Activated CD4-positive, alpha-beta T cell treated with anti-CD3 and anti-CD28 coated beads for 36 hours (primary cell): ENCODE measurements around the gene FHOD3. TPM values are rescaled to one million over a fixed set of nuclear protein-coding genes. Genes with fewer than 3 reads are reported as not detected.

Experiments
- ATAC-seq: fragments of 200-7000 bp; cut with Tn5 transposase; one replicate; pipeline ENCODE4 v1.10.0; 2021; ENCODE audit warnings: mild to moderate bottlenecking, moderate library complexity
- CTCF ChIA-PET: fragments of 350-600 bp; sonication (Branson Sonifier 250); formaldehyde crosslinking; loops from one replicate; lab custom pipeline; 2021; ENCODE audit warnings: antibody characterized with exemption; lab: Charles Lee
- POLR2A ChIA-PET: fragments of 350-600 bp; sonication (Branson Sonifier 250); formaldehyde crosslinking; loops from one replicate; lab custom pipeline; 2021; ENCODE audit warnings: antibody characterized with exemption, inconsistent platforms; lab: Charles Lee
- DNase-seq: peaks from one replicate; pipeline ENCODE4 v3.0.0-alpha.2; 2020
- H3K27ac Mint-ChIP-seq: one replicate; pipeline ENCODE4 v1.8.0; 2021; ENCODE audit warnings: mixed read lengths
- H3K27me3 Mint-ChIP-seq: one replicate; pipeline ENCODE4 v1.8.0; 2021; ENCODE audit warnings: mixed read lengths
- H3K36me3 Mint-ChIP-seq: one replicate; pipeline ENCODE4 v1.8.0; 2021; ENCODE audit warnings: low read depth, mixed read lengths
- H3K4me1 Mint-ChIP-seq: one replicate; pipeline ENCODE4 v1.8.0; 2021; ENCODE audit warnings: mixed read lengths
- H3K4me3 Mint-ChIP-seq: one replicate; pipeline ENCODE4 v1.8.0; 2021; ENCODE audit warnings: mild to moderate bottlenecking, moderate library complexity, mixed read lengths
- H3K9me3 Mint-ChIP-seq: one replicate; pipeline ENCODE4 v1.8.0; 2021; ENCODE audit warnings: low read depth, mixed read lengths
- intact Hi-C, 2 experiments: fragments of 100-400 bp; cut with DNase I in 1 of 2; cut with micrococcal nuclease in 1 of 2; formaldehyde crosslinking; loops; one replicate each; pipeline versions ENCODE4 v1.14.2 to v1.15.1; 2022 to 2024; cut with DNase I, micrococcal nuclease
- total RNA-seq, 2 experiments: library from RNA; stranded (reverse); gene quantifications; one replicate each; pipeline ENCODE4 v1.2.3, GENCODE V29; 2021

FHOD3 gene
- total RNA-seq, 2 experiments from 2014 or later, result not detected

DNA sequence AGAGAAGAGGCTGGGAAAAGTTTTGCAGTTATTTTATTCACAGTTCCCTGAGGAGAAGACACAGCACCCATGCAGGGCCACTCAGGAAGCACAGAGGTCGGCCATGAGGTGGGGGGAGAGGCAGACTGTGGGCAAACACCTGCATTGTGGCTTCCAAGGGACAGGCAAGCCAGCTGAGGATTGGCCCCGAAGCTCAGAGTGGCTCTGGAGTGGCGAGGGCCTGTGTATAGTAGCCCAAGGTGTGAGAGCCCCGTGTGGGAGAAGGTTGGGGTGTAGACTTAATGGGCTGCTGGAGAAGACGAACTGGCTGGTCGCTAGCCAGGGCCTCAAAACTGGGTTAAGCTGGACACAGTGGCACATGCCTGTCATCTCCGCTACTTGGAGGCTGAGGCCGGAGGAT, 218.7 kb downstream of the FHOD3 start:
- no peaks in the 10 kb centered on the region for H3K4me1 Mint-ChIP-seq
- H3K27me3 Mint-ChIP-seq, result peaks cover 5% of the 10 kb centered on the region
- POLR2A ChIA-PET, result no interaction called here
- CTCF ChIA-PET, result no interaction called here
- no peaks in the 10 kb centered on the region for H3K36me3 Mint-ChIP-seq
- no peak overlapping the region for H3K4me3 Mint-ChIP-seq
- H3K27ac Mint-ChIP-seq, result no peak overlapping the region
- intact Hi-C loops, result no loop called here
- no peaks in the 10 kb centered on the region for H3K9me3 Mint-ChIP-seq
- DNase-seq (no peak), ATAC-seq (no peak)

DNA sequence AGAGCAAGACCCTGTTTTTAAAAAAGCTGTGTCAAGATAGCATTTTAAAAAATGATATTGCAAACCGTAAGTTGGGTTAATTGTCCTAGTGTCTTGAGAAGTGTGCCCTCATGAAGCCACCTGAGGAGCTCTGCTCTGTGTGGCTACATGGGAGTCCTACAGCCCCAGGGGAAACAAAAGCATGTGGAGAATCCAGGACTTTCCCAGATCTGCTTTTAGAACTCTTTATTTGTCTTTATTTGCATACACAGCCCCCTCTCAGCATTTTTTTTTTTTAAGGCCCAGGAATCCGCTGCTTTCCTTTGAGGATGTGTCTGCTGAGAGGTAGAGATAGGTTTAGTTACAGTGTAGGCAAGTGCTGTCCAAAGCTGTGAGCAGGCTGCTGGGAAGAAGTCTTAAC, 219.2 kb downstream of the FHOD3 start:
- Mint-ChIP-seq H3K4me3 (no peak overlapping the region), H3K27me3 (peaks cover 5% of the 10 kb centered on the region), H3K27ac (no peak overlapping the region), H3K36me3 (no peaks in the 10 kb centered on the region), H3K4me1 (no peaks in the 10 kb centered on the region), H3K9me3 (no peaks in the 10 kb centered on the region)
- ChIA-PET CTCF (no interaction called here), POLR2A (no interaction called here)
- DNase-seq, result no peak
- ATAC-seq, result no peak
- intact Hi-C loops, result no loop called here

DNA sequence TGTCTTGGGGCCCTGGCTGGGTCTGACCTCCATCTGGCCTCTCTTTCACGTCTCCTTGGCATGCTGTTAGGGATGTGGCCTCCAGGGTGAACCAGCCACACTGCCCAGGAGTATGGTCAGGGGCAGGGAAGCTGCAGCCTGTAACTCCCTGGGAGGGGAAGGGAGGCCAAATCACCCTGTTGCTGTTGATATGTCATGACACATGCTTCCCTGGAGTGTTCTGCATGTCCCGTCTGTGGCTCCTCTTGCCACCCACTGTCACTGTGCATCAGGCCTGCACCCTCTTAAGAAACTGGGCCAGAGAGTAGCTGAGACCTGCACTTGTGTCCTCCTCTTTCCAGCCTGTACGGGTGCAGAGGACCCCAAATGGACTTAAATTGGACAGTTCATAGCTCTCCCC, 221.3 kb downstream of the FHOD3 start:
- CTCF ChIA-PET, result interaction anchor here (0.6 kb wide), 1 partner anchor 423 kb away, joined by 3 read pairs; no protein-coding TSS in a partner anchor
- intact Hi-C loops, result no loop called here
- no peak overlapping the region for H3K4me3 Mint-ChIP-seq
- no peaks in the 10 kb centered on the region for H3K9me3 Mint-ChIP-seq
- H3K27me3 Mint-ChIP-seq, result peaks cover 5% of the 10 kb centered on the region
- H3K36me3 Mint-ChIP-seq, result no peaks in the 10 kb centered on the region
- POLR2A ChIA-PET, result no interaction called here
- no peaks in the 10 kb centered on the region for H3K4me1 Mint-ChIP-seq
- no peak for DNase-seq
- ATAC-seq, result no peak
- H3K27ac Mint-ChIP-seq, result no peak overlapping the region

DNA sequence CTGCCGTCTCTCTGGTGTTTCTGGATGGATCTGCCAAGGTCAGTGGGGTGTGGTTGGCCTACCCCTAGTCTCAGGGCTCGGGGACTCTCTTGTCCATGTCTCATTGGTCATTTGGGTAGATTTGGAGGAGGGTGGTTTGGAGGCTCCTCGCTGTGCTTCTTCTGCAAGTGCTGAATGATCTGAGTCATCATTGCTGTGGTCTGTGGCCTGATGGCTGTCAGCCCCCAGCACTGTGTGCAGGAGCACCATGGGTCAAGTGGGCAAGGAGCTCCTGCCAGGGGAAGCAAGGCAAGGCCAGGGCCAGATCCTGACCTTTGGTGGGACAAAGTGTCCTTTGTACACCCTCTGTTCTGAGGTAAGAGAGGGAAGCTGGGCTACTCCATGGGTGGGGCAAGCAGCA, 221.8 kb downstream of the FHOD3 start:
- Mint-ChIP-seq H3K27me3 (peaks cover 5% of the 10 kb centered on the region), H3K4me3 (no peak overlapping the region), H3K36me3 (no peaks in the 10 kb centered on the region), H3K4me1 (no peaks in the 10 kb centered on the region), H3K27ac (no peak overlapping the region), H3K9me3 (no peaks in the 10 kb centered on the region)
- DNase-seq (no peak), ATAC-seq (no peak)
- CTCF ChIA-PET, result interaction anchor here (0.6 kb wide), 1 partner anchor 424 kb away, joined by 3 read pairs; no protein-coding TSS in a partner anchor
- intact Hi-C loops, result no loop called here
- POLR2A ChIA-PET, result no interaction called here

DNA sequence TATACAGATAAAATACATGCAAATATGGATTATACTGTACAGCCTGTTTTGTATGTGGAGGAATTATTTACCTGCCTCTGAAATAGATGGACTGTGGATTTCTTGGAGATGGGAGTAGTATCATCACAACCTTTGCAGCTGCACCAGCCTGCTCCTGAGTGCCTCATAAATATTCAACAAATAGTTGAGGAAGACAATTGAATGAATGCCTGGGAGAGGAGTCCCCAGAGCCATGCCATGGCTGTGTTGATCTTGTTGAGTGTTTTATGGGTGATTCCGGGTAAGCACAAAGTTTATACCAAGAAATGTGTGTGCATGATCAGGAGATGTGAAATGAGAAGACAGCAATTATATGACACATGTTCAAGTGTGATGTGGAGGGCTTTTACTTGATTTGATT, 225.0 kb downstream of the FHOD3 start:
- DNase-seq (no peak), ATAC-seq (no peak)
- intact Hi-C loops, result loop anchor here in 1 of 2 experiments (10.0 kb wide), 1 partner anchor 48 kb away; no protein-coding TSS in a partner anchor
- no peak overlapping the region for H3K4me3 Mint-ChIP-seq
- H3K4me1 Mint-ChIP-seq, result no peaks in the 10 kb centered on the region
- H3K9me3 Mint-ChIP-seq, result no peaks in the 10 kb centered on the region
- CTCF ChIA-PET, result no interaction called here
- peaks cover 2% of the 10 kb centered on the region for H3K27me3 Mint-ChIP-seq
- H3K36me3 Mint-ChIP-seq, result no peaks in the 10 kb centered on the region
- no peak overlapping the region for H3K27ac Mint-ChIP-seq
- POLR2A ChIA-PET, result no interaction called here

DNA sequence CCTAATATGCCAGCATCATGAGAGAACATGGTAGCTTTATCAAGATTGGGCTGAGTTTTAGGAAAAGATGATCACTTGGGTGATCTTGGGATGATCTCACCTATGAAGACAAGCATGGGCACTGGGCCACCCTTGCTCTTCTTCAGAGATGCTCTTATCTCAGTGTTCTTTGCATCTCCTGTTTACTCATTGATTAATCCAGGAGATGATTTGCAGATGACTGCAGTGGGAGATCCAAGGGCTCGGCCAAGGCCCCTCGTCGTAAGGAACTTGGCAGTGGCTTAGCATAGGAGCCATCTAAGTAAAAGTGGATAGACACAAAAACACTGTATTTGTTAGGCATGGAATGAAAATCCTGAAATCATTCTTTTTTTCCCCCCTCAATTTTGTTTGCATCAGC, 228.4 kb downstream of the FHOD3 start:
- no peak for ATAC-seq
- H3K27ac Mint-ChIP-seq, result no peak overlapping the region
- H3K9me3 Mint-ChIP-seq, result no peaks in the 10 kb centered on the region
- DNase-seq, result no peak
- no peaks in the 10 kb centered on the region for H3K27me3 Mint-ChIP-seq
- intact Hi-C loops, result loop anchor here in 1 of 2 experiments (10.0 kb wide), 1 partner anchor 51 kb away; no protein-coding TSS in a partner anchor
- ChIA-PET POLR2A (no interaction called here), CTCF (interaction anchor here (0.6 kb wide), 1 partner anchor 13 kb away, joined by 3 read pairs; no protein-coding TSS in a partner anchor)
- H3K36me3 Mint-ChIP-seq, result no peaks in the 10 kb centered on the region
- H3K4me1 Mint-ChIP-seq, result no peaks in the 10 kb centered on the region
- no peak overlapping the region for H3K4me3 Mint-ChIP-seq

DNA sequence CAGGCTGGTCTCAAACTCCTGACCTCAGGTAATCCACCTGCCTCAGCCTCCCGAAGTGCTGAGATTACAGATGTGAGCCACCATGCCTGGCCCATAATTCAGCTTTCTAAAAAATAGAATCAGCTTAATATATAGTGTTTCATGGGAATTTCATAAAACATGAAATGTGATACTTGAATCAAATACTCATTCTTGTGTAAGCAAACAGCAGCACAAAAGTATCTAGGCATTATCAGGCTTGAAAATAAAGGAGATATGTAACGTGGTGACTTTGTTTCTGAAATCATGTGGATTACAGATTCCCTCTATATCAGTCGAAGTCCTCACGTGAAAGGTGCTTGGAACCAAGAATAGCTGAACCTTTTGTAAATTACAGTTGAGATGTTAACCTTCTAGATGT, 229.1 kb downstream of the FHOD3 start:
- CTCF ChIA-PET, result no interaction called here
- no peaks in the 10 kb centered on the region for H3K27me3 Mint-ChIP-seq
- H3K4me3 Mint-ChIP-seq, result no peak overlapping the region
- no peaks in the 10 kb centered on the region for H3K9me3 Mint-ChIP-seq
- ATAC-seq (no peak), DNase-seq (no peak)
- H3K27ac Mint-ChIP-seq, result no peak overlapping the region
- no peaks in the 10 kb centered on the region for H3K36me3 Mint-ChIP-seq
- intact Hi-C loops, result loop anchor here in 1 of 2 experiments (10.0 kb wide), 1 partner anchor 52 kb away; no protein-coding TSS in a partner anchor
- POLR2A ChIA-PET, result no interaction called here
- no peaks in the 10 kb centered on the region for H3K4me1 Mint-ChIP-seq

DNA sequence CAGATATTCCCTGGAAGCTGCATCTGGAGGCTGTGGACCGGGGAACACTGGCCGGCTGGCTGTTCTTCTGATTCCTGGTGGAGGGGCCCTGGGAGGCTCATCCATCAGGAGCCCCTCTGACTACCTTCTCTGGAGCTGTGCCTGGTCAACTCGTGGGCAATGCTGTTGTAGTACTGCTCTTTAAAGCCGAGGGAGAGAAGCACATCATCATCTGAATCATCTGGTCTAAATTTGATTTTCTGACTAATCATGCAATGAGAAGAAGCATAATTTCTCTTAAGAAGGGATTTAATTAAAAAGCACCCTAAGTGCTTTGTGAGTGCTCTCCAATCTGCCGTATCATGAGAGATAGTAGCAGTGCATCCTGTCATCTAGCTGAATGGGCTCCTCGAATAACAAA, 229.5 kb downstream of the FHOD3 start:
- H3K4me1 Mint-ChIP-seq, result no peaks in the 10 kb centered on the region
- no peaks in the 10 kb centered on the region for H3K9me3 Mint-ChIP-seq
- no peak for DNase-seq

DNA sequence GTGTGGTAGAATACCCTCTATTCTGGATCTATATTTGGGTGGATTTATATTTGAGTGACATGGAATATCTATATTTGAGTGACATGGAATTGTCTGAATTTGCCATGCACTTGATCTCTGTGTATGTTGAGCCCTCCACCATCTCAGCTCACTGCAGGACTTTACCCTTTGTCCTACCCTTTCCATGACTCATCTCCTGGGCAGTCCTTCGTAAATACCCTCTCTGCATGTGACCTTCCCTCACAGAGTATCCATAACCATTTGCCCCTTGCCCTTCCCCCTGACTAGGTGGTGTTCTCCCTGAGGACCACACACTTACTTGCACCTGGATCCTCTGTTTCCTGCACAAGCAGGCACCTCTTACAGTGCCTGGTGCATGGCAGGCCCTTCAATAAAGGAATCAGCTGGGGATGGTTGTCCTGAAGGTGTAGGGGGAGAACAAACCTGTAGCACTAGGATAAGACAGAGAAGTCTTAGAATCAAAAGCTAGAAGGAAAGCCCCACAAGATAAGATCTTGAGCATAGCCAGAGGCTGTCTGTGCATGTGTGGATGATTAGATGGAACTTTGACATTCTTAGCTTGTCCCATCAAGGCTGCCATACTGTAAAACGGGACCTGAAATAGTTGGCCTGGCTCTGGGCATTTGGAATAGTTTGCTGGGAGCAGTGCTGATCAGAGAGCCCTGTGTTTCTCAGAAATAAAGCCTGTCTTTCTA, 230.4 kb downstream of the FHOD3 start:
- Mint-ChIP-seq H3K27me3 (no peaks in the 10 kb centered on the region), H3K27ac (no peak overlapping the region), H3K4me3 (no peak overlapping the region), H3K4me1 (no peaks in the 10 kb centered on the region), H3K36me3 (no peaks in the 10 kb centered on the region), H3K9me3 (no peaks in the 10 kb centered on the region)
- intact Hi-C loops, result loop anchor here in 1 of 2 experiments (10.0 kb wide), 1 partner anchor 53 kb away; no protein-coding TSS in a partner anchor
- ChIA-PET POLR2A (no interaction called here), CTCF (no interaction called here)
- ATAC-seq, result no peak
- DNase-seq, result no peak

More for the DNA sequence above, 229.5 kb downstream of the FHOD3 start:
- no peaks in the 10 kb centered on the region for H3K36me3 Mint-ChIP-seq
- intact Hi-C loops, result loop anchor here in 1 of 2 experiments (10.0 kb wide), 1 partner anchor 52 kb away; no protein-coding TSS in a partner anchor
- no peaks in the 10 kb centered on the region for H3K27me3 Mint-ChIP-seq
- ChIA-PET CTCF (no interaction called here), POLR2A (no interaction called here)
- H3K4me3 Mint-ChIP-seq, result no peak overlapping the region
- no peak overlapping the region for H3K27ac Mint-ChIP-seq
- ATAC-seq, result no peak

DNA sequence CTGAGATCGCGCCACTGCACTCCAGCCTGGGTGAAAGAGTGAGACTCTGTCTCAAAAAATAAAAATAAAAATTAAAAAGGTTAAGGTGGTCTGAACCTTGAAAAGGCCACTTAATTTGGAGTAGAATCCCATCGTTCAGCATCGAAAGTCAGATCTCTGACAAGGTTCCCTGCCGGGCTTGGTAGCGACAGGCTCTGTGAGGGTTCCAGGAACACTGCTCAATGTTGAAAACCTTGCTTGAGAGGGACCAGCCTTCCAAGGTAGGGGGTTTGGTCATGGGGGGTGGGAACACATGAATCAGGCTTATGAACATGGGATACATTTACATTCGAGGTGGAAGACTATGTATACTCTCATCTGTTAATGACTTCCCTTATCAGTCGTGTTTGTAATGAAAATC, 232.2 kb downstream of the FHOD3 start:
- H3K4me3 Mint-ChIP-seq, result no peak overlapping the region
- H3K27ac Mint-ChIP-seq, result no peak overlapping the region
- no peaks in the 10 kb centered on the region for H3K36me3 Mint-ChIP-seq
- no peak for DNase-seq
- intact Hi-C loops, result loop anchor here in 1 of 2 experiments (10.0 kb wide), 1 partner anchor 55 kb away; no protein-coding TSS in a partner anchor
- CTCF ChIA-PET, result no interaction called here
- no peaks in the 10 kb centered on the region for H3K9me3 Mint-ChIP-seq
- H3K4me1 Mint-ChIP-seq, result peaks cover 9% of the 10 kb centered on the region
- no peaks in the 10 kb centered on the region for H3K27me3 Mint-ChIP-seq
- no peak for ATAC-seq
- POLR2A ChIA-PET, result no interaction called here

DNA sequence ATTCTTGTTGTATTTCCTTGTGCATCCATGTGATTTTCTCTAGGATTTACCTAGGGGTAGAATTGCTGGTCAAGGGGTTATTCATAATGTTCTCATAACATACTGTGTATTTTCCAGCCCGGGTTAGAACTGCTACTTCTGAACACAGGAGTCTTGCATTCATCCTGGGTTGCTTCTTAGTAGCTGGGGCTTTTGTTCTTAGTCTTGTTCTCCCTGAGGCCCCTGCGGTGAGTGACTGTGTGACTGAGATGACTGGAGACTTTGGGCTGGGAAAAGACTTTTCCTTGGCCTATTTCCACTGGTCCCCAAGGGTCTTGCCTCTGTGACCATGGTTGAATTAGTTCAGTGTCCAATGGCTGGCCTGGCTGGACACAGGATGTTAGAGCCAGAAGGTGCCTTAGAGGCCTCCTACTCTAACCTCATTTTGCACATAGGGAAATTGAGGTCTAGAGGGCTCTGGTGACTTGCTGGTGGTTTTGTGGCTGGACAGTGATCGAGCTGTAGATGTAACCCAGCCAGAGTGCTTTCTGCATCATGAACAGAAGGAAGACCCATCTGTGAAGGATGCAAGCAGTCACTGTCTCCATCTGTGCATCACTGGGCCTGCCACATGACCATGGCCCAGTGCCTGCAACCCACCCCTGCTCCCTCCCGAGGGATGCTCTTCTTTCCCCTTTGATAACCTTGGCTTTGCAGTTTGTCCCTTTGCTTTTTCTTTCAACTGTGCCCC, 233.3 kb downstream of the FHOD3 start:
- H3K4me1 Mint-ChIP-seq, result peaks cover 9% of the 10 kb centered on the region
- POLR2A ChIA-PET, result no interaction called here
- H3K9me3 Mint-ChIP-seq, result no peaks in the 10 kb centered on the region
- no peak for DNase-seq
- H3K27me3 Mint-ChIP-seq, result no peaks in the 10 kb centered on the region
- no peak for ATAC-seq
- CTCF ChIA-PET, result interaction anchor here (0.6 kb wide), 1 partner anchor 146 kb away, joined by 3 read pairs; no protein-coding TSS in a partner anchor
- H3K36me3 Mint-ChIP-seq, result no peaks in the 10 kb centered on the region
- no peak overlapping the region for H3K4me3 Mint-ChIP-seq
- intact Hi-C loops, result no loop called here
- H3K27ac Mint-ChIP-seq, result no peak overlapping the region
